DND-41 (cell line): ENCODE data around the gene UPK1A.

Experiments used
- CTCF ChIP-seq: IDR thresholded peaks from 2 replicates; pipeline ENCODE4 v1.5.1; 2012; ENCODE audit warnings: borderline replicate concordance, low read length, moderate library complexity, mild to moderate bottlenecking; ENCODE audit not compliant: poor library complexity, severe bottlenecking; ENCODE audit errors: extremely low read depth
- EZH2 ChIP-seq: IDR thresholded peaks from 3 replicates; pipeline ENCODE4 v1.6.1; 2012; ENCODE audit warnings: borderline replicate concordance, low read depth, mild to moderate bottlenecking, moderate library complexity, low read length, inconsistent platforms; ENCODE audit not compliant: severe bottlenecking

GRCh38 chr19:35642798-35643254 lies 23.5 kb upstream of the UPK1A start:
- no peak for TF ChIP-seq CTCF
- TF ChIP-seq EZH2 = no peak
